Measurements from ENCODE around the gene SH3BP5. TPM values are rescaled to one million over a fixed set of nuclear protein-coding genes. Genes with fewer than 3 reads are reported as not detected.
"Not testable (repeated sequence)": the region's sequence is repeated elsewhere in the genome, so short reads cannot be mapped to it uniquely, and the experiment has no call there.

The SH3BP5 gene
- total and polyA plus RNA-seq, 2 donors (not counting 1 experiment from before 2014, with no cell fraction given): 6.7 to 12.9 TPM

DNA sequence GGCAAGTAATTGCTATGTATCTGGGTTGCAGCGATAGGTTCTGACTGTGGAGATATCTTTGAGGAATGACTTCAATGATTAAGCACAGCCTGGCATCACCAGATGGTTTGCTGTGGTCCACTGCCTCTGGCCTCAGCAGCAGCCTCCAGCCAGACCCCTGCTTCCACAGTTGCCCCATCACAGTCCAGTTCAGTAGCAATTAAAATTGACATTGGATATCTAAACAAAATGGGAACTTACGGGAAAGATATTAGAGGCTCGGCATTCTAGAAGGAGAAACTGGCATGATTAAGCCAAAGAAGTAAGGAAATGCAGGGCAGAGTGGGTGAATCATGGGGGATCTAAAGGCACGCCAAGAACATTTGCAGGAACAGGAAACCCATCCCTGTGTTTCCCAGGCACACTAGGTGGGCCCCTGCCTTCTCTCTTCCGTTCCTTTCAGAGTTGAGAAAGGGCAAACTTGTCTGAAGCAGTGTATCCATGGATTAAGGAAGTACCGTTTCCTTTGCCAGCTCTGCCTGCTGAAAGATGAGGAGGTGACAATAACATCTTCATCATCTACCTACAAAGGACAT is 36.3 kb upstream of the SH3BP5 start:
- Histone ChIP-seq H3K27me3 (ENCODE audit: control insufficient read depth, insufficient read depth, low read length) (no peaks in the 10 kb centered on the region), H3K9me3 (ENCODE audit: control insufficient read depth, insufficient read depth, low read depth, low read length) (no peaks in the 10 kb centered on the region), H2AFZ (ENCODE audit: low read length) (no peak overlapping the region), H3K36me3 (ENCODE audit: control insufficient read depth, insufficient read depth, low read length) (no peaks in the 10 kb centered on the region), H3K4me3 (replicated peaks in 1 of 4; ENCODE audit: control extremely low read depth in 1 of 4, insufficient read depth in 1 of 4, low read depth in 3 of 4, low read length in 4 of 4) (no peak overlapping the region), H3K4me2 (ENCODE audit: extremely low read depth, insufficient read depth, low read length) (no peak overlapping the region), H3K27ac (ENCODE audit: insufficient read depth, low read length) (no peak overlapping the region), H3K9ac (ENCODE audit: insufficient read depth, low read length) (no peak overlapping the region), H3K4me1 (ENCODE audit: control insufficient read depth, extremely low read depth, insufficient read depth, low read length) (no peaks in the 10 kb centered on the region), H3K79me2 (ENCODE audit: control insufficient read depth, insufficient read depth, low read length) (no peaks in the 10 kb centered on the region), H4K20me1 (ENCODE audit: control insufficient read depth, extremely low read depth, insufficient read depth, low read length) (no peaks in the 10 kb centered on the region)
- no peak for TF ChIP-seq EZH2 (IDR thresholded peaks at IDR 0.05; ENCODE audit: low read length, missing control alignments)
- TF ChIP-seq, protein P1, sequence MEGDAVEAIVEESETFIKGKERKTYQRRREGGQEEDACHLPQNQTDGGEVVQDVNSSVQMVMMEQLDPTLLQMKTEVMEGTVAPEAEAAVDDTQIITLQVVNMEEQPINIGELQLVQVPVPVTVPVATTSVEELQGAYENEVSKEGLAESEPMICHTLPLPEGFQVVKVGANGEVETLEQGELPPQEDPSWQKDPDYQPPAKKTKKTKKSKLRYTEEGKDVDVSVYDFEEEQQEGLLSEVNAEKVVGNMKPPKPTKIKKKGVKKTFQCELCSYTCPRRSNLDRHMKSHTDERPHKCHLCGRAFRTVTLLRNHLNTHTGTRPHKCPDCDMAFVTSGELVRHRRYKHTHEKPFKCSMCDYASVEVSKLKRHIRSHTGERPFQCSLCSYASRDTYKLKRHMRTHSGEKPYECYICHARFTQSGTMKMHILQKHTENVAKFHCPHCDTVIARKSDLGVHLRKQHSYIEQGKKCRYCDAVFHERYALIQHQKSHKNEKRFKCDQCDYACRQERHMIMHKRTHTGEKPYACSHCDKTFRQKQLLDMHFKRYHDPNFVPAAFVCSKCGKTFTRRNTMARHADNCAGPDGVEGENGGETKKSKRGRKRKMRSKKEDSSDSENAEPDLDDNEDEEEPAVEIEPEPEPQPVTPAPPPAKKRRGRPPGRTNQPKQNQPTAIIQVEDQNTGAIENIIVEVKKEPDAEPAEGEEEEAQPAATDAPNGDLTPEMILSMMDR (conservative IDR thresholded peaks at IDR 0.05 in 1 of 2, IDR thresholded peaks at IDR 0.05 in 1 of 2; ENCODE audit: low read depth in 1 of 2, low read length in 2 of 2): no peak
- no peak for DNase-seq (ENCODE audit: low read depth in 2 of 2)

DNA sequence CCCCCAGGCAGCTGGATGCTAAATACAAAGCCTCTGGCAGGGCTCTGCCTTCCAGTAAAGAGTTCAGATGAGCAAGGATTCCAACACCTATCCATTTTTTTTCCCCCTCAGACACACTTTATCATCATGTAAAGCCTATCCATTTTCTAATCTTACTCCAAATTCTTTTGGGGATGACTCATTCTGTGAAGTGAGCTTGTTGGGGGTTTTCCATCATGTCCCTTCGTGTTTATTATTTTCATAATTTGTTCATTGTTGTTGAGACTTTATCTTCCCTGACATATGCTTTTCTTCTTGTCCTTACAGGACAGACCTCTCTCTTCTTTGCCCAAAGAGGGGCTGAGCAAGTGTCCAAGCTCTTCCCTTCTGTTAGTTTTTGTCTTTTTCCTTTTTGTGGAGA is 34.7 kb upstream of the SH3BP5 start:
- Histone ChIP-seq H3K9me3 (ENCODE audit: control insufficient read depth, insufficient read depth, low read depth, low read length) (no peaks in the 10 kb centered on the region), H3K4me3 (replicated peaks in 1 of 4; ENCODE audit: control extremely low read depth in 1 of 4, insufficient read depth in 1 of 4, low read depth in 3 of 4, low read length in 4 of 4) (no peak overlapping the region), H4K20me1 (ENCODE audit: control insufficient read depth, extremely low read depth, insufficient read depth, low read length) (no peaks in the 10 kb centered on the region), H3K4me2 (ENCODE audit: extremely low read depth, insufficient read depth, low read length) (no peak overlapping the region), H3K4me1 (ENCODE audit: control insufficient read depth, extremely low read depth, insufficient read depth, low read length) (no peaks in the 10 kb centered on the region), H2AFZ (ENCODE audit: low read length) (no peak overlapping the region), H3K9ac (ENCODE audit: insufficient read depth, low read length) (no peak overlapping the region), H3K27ac (ENCODE audit: insufficient read depth, low read length) (no peak overlapping the region), H3K79me2 (ENCODE audit: control insufficient read depth, insufficient read depth, low read length) (no peaks in the 10 kb centered on the region), H3K27me3 (ENCODE audit: control insufficient read depth, insufficient read depth, low read length) (no peaks in the 10 kb centered on the region), H3K36me3 (ENCODE audit: control insufficient read depth, insufficient read depth, low read length) (no peaks in the 10 kb centered on the region)
- TF ChIP-seq EZH2 (IDR thresholded peaks at IDR 0.05; ENCODE audit: low read length, missing control alignments): no peak
- TF ChIP-seq, protein P1 (conservative IDR thresholded peaks at IDR 0.05 in 1 of 2, IDR thresholded peaks at IDR 0.05 in 1 of 2; ENCODE audit: low read depth in 1 of 2, low read length in 2 of 2): no peak
- peak; percentile 12 to 55 for DNase-seq (ENCODE audit: low read depth in 2 of 2)

DNA sequence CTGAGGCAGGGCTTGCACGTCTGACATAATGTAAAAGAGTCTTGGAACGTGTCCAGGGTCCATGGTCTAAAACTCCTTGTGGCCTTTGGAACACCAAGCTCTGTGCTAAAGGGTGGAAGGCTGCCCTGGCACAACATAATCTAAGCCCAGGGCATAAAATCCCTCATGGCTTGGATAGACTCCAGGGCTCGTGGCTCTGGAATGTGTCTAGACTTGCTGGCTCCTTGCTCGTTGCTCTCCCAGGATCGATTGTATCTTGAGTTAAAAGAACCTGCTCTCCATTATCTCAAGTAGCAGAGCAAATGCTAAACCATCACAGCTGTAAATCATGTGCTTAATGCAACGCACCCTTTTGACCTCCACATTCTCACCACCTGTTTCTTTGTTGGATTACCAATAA is 31.7 kb upstream of the SH3BP5 start:
- not testable (repeated sequence) for H3K4me1 ChIP-seq (ENCODE audit: control insufficient read depth, extremely low read depth, insufficient read depth, low read length); H3K4me3 ChIP-seq (replicated peaks in 1 of 4; ENCODE audit: control extremely low read depth in 1 of 4, insufficient read depth in 1 of 4, low read depth in 3 of 4, low read length in 4 of 4); H3K27me3 ChIP-seq (ENCODE audit: control insufficient read depth, insufficient read depth, low read length); H3K27ac ChIP-seq (ENCODE audit: insufficient read depth, low read length); H4K20me1 ChIP-seq (ENCODE audit: control insufficient read depth, extremely low read depth, insufficient read depth, low read length); H3K36me3 ChIP-seq (ENCODE audit: control insufficient read depth, insufficient read depth, low read length); H2AFZ ChIP-seq (ENCODE audit: low read length); H3K4me2 ChIP-seq (ENCODE audit: extremely low read depth, insufficient read depth, low read length); H3K79me2 ChIP-seq (ENCODE audit: control insufficient read depth, insufficient read depth, low read length); H3K9ac ChIP-seq (ENCODE audit: insufficient read depth, low read length); H3K9me3 ChIP-seq (ENCODE audit: control insufficient read depth, insufficient read depth, low read depth, low read length)
- DNase-seq (ENCODE audit: low read depth in 2 of 2): peak in 1 of 2 donors; percentile 61

Data from fibroblast of lung (primary cell).